SU-DHL-6 (cell line): Measurements from ENCODE around the gene ZNF664.

ENCODE experiments used
- H2AFZ ChIP-seq: fragments of 200-600 bp; sonication (generic); 2 replicates; pipeline ENCODE4 v1.6.1; 2014; ENCODE audit warnings: low read depth, mild to moderate bottlenecking, moderate library complexity, mixed read lengths, antibody characterized with exemption, low read length; ENCODE audit not compliant: severe bottlenecking
- H3F3A ChIP-seq: fragments of 200-600 bp; shearing (Covaris generic); 2 replicates; pipeline ENCODE4 v1.6.0; 2016; ENCODE audit warnings: antibody characterized with exemption, mild to moderate bottlenecking; ENCODE audit not compliant: insufficient read depth
- H3K27ac ChIP-seq: fragments of 200-600 bp; sonication (generic); 2 replicates; pipeline ENCODE4 v1.5.1; 2016; ENCODE audit warnings: low read depth, mild to moderate bottlenecking, low read length, moderate library complexity, mixed read lengths
- H3K27me3 ChIP-seq: fragments of 200-600 bp; sonication (generic), shearing (Covaris generic); 2 replicates; pipeline ENCODE4 v1.6.0; 2014; ENCODE audit warnings: mild to moderate bottlenecking, low read length
- H3K36me3 ChIP-seq: fragments of 200-600 bp; sonication (generic); 2 replicates; pipeline ENCODE4 v1.6.1; 2014; ENCODE audit warnings: mild to moderate bottlenecking, low read length, mixed read lengths
- H3K4me2 ChIP-seq: fragments of 300-600, 200-600 bp; shearing (Covaris generic), sonication (generic); 2 replicates; pipeline ENCODE4 v1.6.0; 2014; ENCODE audit warnings: low read length, low read depth, mild to moderate bottlenecking; ENCODE audit not compliant: poor library complexity, severe bottlenecking
- H3K4me3 ChIP-seq: fragments of 200-600 bp; sonication (generic); 2 replicates; pipeline ENCODE4 v1.5.1; 2014; ENCODE audit warnings: antibody characterized with exemption, low read length, mild to moderate bottlenecking, mixed read lengths; ENCODE audit not compliant: insufficient read depth, poor library complexity, severe bottlenecking
- H3K79me2 ChIP-seq: fragments of 200-600 bp; sonication (generic); 2 replicates; pipeline ENCODE4 v1.6.1; 2014; ENCODE audit warnings: mild to moderate bottlenecking, low read length, moderate library complexity; ENCODE audit not compliant: insufficient read depth
- H3K9ac ChIP-seq: fragments of 200-600 bp; sonication (generic); 2 replicates; pipeline ENCODE4 v1.7.0; 2014; ENCODE audit warnings: mild to moderate bottlenecking, low read length
- H3K9me2 ChIP-seq: fragments of 200-600 bp; sonication (generic); replicated peaks from 2 replicates; pipeline ENCODE4 v1.6.1; 2014; ENCODE audit warnings: low read length; ENCODE audit not compliant: insufficient read depth
- H3K9me3 ChIP-seq: fragments of 200-600 bp; sonication (generic); 2 replicates; pipeline ENCODE4 v1.6.1; 2014; ENCODE audit warnings: low read length, mixed read lengths; ENCODE audit not compliant: insufficient read depth
- H4K20me1 ChIP-seq: fragments of 200-600 bp; sonication (generic); 2 replicates; pipeline ENCODE4 v1.6.1; 2014; ENCODE audit warnings: low read depth, mild to moderate bottlenecking, antibody characterized with exemption, low read length, moderate library complexity, mixed read lengths
- CTCF ChIP-seq: fragments of 200-600 bp; sonication (generic); IDR thresholded peaks from one replicate; pipeline ENCODE4 v1.5.1; 2017; ENCODE audit warnings: antibody characterized with exemption, mild to moderate bottlenecking, low read length, moderate library complexity; ENCODE audit not compliant: insufficient read depth, poor library complexity, severe bottlenecking
- EZH2phosphoT487 ChIP-seq: fragments of 200-600 bp; sonication (generic), shearing (Covaris generic); conservative IDR thresholded peaks from 2 replicates; pipeline ENCODE4 v1.6.1; 2018; ENCODE audit warnings: mild to moderate bottlenecking, antibody characterized with exemption, low read length, moderate library complexity, mixed read lengths

Gene ZNF664

DNA sequence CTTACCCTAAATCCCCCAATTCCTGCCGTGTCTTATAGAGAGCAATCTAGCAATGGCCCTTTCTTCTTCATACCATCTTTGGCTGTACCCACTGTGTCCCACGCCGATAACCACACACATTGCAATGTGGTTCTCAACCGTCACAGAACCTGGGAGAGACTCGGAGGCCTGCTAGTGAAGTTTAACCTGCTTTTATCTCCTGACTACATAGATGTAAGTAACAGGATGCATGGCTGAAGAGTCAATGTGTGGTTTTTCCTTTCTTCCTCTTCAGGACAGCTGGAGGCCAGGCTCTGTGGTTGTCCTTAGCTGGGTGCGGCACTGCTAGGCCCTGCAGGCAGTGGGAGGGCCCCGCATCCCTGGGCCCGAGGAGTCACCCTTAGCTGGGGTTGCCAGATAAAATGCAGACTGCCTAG, 51.3 kb downstream of the ZNF664 start:
- Histone ChIP-seq H4K20me1 (no peaks in the 10 kb centered on the region), H3K9me3 (no peaks in the 10 kb centered on the region), H3K4me3 (no peak overlapping the region), H3K36me3 (no peaks in the 10 kb centered on the region), H2AFZ (no peak overlapping the region), H3K9me2 (no peaks in the 10 kb centered on the region), H3K9ac (no peak overlapping the region), H3F3A (no peaks in the 10 kb centered on the region), H3K4me2 (no peak overlapping the region), H3K79me2 (no peaks in the 10 kb centered on the region), H3K27me3 (no peaks in the 10 kb centered on the region), H3K27ac (no peak overlapping the region)
- TF ChIP-seq CTCF: no peak
- TF ChIP-seq EZH2phosphoT487: no peak

DNA sequence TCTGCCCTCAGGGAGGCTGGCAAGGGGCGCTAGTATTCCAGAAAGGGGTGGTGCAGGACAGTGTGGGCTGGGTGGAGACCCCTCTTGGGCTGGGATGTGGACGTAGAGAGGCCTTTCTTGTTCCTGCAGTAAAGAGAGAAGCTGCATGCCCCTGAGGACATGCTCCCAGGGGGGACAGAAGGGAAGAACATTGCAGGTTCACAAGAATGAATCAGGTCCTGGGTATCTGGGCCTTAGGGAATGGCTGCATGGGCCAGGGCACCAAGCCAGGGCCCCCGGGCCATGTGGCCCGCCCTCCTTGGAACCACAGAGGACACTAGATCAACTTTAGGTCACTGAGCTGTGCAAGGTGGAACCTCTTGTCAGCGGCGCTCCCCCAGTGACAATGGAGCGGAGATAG, 51.8 kb downstream of the ZNF664 start:
- Histone ChIP-seq H3K4me3 (no peak overlapping the region), H3F3A (no peaks in the 10 kb centered on the region), H3K9me2 (no peaks in the 10 kb centered on the region), H3K9me3 (no peaks in the 10 kb centered on the region), H3K79me2 (no peaks in the 10 kb centered on the region), H3K27ac (no peak overlapping the region), H3K36me3 (no peaks in the 10 kb centered on the region), H3K9ac (no peak overlapping the region), H3K4me2 (no peak overlapping the region), H3K27me3 (no peaks in the 10 kb centered on the region), H4K20me1 (no peaks in the 10 kb centered on the region), H2AFZ (no peak overlapping the region)
- TF ChIP-seq CTCF (no peak), EZH2phosphoT487 (no peak)

DNA sequence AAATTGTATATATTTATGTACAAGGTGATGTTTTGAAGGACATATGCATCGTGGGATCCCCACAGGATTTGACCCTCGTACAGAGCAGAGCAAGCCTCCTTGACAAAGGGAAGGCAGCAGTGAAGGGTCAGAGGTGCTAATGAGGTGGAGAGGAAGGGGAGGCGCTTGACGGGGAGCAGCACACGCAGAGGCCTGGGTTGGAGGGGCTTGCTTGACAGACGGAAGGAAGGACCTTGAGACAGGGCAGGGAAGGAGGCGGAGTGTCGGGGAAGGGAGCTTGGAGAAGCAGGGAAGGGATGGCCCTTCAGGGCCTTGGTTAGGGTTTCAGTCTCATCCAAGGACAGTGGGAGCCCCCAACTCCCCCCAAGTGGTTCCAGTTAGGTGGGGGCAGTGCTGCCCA, 52.6 kb downstream of the ZNF664 start:
- H3K79me2 ChIP-seq: no peaks in the 10 kb centered on the region
- H3K4me2 ChIP-seq: no peak overlapping the region
- H3K9me2 ChIP-seq: no peaks in the 10 kb centered on the region
- no peak overlapping the region for H3K9ac ChIP-seq
- no peak overlapping the region for H3K4me3 ChIP-seq
- H3F3A ChIP-seq: no peaks in the 10 kb centered on the region
- no peaks in the 10 kb centered on the region for H3K36me3 ChIP-seq
- H3K9me3 ChIP-seq: no peaks in the 10 kb centered on the region
- no peak overlapping the region for H2AFZ ChIP-seq
- TF ChIP-seq CTCF: no peak
- H3K27me3 ChIP-seq: no peaks in the 10 kb centered on the region
- no peaks in the 10 kb centered on the region for H4K20me1 ChIP-seq
- no peak overlapping the region for H3K27ac ChIP-seq
